Epithelial cell of prostate (primary cell): ENCODE results near the gene DCUN1D2.

Experiments
- DNase-seq: peaks from one replicate; pipeline ENCODE4 v3.0.0-alpha.2; 2011; ENCODE audit warnings: low read depth, low spot score
- H3K27ac ChIP-seq: fragments of 450-650 bp; 2 replicates; pipeline ENCODE4 v1.5.1; 2017; ENCODE audit warnings: mild to moderate bottlenecking

Gene DCUN1D2

DNA sequence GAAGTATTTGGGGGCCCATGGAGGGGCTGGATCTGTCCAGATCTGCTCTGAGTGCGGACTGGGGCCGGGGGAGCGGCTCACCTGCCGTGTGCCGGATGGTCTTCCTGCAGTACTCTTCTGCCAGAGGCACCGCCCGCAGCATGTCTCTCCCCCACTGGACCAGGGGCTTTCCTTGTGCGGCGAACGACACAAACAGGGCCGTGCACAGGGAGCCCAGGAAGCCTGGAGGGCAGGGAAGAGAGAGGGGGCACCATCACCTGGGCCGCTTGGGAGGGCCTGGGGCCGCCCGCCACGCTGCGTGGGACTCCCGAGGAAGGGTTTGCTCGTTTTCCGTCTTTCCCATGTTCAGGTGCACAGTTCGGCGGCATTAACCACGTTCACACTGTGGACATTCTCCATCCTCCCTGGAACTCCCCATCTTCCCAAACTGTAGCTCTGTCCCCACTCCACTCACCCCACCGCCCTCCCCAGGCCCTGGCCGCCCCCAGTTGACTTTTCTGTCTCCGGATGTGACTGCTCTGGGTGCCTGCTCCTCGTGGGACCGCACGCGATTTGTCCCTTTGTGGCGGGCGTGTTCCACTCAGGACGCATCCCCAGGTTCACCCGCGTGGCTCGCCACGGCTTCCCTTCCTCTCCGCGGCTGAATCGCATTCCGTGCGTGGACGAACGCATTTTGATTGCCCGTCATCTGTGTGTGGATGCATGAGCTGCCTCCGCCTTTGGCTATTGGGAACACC lies 61.5 kb downstream of the DCUN1D2 start:
- no peak for DNase-seq
- no peak overlapping the region for H3K27ac ChIP-seq

- DNase-seq: no peak
- no peak overlapping the region for H3K27ac ChIP-seq
These were observed 62.0 kb downstream of the DCUN1D2 start for GRCh38 chr13:113428469-113428865.

- H3K27ac ChIP-seq: no peak overlapping the region
- no peak for DNase-seq
These were observed 62.7 kb downstream of the DCUN1D2 start for GRCh38 chr13:113427562-113428468.

DNA sequence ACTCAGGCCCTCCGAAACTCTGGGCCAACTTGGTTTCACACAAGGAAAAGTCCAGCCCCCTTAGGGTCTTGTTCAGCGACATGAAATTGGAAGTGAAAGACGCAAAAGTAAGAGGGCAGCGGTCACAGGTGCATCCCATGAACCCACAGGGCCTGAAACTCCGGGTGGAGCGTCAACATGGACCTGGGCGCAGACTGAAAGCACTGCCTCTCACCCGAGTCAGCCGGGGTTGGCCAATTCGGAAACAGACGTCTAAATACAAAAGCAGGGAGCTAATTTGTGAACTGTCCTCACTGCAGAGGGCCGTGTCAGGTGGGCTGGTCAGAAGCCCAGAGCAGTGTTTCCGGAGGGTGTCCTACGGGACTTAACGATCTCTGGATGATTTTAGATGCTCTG lies 63.9 kb downstream of the DCUN1D2 start:
- no peak overlapping the region for H3K27ac ChIP-seq
- no peak for DNase-seq

DNA sequence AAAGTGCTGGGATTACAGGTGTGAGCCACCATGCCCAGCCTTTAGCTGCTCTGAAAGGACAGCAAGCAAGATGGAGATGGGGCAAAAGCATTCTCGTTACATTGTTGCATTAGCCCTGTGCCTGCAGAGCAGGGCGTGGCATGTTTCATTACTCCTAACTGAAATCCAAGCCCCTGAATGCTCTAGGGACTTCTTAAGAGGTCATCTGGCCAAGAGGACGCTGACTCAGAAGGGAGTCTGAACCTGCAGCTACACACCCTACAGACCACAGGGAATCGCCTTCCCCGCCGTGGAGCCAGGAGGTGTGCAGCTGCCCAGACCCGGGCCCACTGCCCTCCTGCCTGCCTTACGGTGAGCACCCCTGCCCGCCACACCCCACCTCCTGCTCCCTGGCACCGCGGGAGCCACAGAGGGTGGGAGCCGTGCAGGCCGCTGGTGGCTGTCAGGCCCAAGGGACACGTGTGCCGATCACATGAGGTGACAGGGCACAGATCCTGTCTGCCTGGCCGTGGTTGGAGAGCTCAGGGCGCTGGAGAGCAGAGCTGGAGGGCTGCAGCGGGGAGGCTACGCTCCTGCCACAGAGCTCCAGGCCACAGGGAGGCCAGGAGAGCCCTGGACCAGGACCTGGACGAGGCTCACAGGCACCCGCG lies 64.4 kb downstream of the DCUN1D2 start:
- H3K27ac ChIP-seq: no peak overlapping the region
- DNase-seq: no peak

DNA sequence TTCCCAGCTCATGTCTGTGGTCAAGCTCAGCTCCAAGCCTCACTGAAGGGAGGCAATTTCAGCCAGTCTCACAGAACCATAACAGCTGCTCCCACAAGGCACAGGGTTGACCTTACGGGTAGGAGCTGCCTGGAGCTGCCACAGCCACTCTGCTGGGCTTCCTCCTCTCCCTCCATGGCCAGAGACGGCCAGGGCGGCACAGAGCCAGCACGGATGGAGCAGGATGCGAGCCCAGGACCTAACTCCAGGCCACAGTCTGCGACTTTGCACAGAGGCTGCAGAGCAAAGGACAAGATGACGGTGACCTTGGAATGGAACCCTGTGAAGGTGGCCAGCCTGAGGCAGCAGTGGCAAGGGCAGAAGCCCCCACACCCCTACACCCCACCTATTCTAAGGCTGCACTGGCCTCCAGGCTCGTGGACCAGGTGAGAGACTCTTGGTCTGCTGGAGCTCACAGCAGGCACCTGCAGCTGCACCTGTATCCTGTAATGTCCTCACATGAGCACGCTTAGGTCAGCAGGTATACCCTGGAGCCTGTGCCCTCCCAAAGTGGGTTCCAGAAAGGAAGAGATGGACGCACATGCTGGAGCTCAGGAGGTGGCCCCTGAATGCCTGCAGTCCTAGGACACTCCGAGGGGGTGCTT lies 66.9 kb downstream of the DCUN1D2 start:
- DNase-seq: no peak
- H3K27ac ChIP-seq: no peak overlapping the region

DNA sequence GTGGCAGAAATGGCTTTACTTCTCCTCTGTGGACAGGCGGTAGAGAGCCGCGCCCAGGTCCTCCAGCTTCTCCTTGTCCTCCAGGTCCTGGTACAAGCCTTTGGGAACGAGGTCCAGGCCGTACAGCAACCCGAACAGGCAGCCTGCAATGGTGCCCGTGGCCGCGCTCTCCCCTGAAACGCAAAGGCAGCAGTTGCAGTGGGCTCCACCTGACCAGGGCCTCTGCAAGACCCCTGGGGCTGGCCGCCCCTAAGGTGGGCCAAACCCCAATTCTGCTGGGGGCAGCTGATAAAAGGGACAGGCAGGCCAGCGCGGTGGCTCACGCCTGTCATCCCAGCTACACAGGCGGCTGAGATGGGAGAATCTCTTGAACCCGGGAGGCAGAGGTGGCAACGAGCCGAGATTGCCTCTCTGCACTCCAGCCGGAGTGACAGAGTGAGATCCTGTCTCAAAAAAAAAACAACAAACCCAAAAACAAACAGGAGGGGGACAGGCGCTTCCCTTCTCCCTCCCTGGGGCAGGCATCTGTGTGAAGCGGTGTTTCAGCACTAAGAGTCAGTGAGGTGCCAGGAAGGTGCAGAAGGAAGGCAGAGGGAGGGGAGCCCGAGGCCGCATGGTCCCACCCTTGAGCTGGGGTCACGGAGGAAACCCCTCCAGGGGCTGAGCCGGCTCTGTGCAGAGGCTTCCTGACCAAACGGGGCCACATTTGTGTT lies 67.5 kb downstream of the DCUN1D2 start:
- H3K27ac ChIP-seq: no peak overlapping the region
- DNase-seq: no peak

DNA sequence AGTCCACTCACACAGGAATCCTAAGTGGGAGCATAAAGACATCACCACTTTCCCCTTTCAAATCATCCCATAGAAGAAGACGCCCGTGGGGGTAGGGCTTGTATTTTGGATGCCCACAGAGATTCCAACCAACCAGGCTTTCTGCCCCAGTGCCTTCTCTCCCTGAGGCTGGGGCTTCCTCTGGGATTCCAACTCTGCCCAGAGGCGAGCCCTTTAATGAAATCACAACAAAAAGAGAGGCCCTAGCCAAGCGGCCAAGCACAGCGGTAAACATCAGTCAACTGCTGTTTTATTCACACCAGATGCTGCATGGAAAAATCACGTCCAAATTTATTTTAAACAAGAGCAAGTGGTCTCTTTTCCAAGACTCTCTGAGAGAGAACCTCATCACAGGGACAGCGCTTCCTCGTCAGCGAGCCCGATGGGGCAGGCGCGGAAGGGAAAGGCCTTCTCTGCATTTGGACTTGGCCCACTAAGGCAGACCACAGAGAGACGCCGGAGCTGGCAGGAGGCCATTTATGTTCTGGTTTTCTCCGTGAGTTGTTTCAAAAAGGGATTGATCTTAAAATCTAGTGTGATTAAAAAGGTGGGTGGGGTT lies 68.7 kb downstream of the DCUN1D2 start:
- DNase-seq: no peak
- H3K27ac ChIP-seq: no peak overlapping the region

DNA sequence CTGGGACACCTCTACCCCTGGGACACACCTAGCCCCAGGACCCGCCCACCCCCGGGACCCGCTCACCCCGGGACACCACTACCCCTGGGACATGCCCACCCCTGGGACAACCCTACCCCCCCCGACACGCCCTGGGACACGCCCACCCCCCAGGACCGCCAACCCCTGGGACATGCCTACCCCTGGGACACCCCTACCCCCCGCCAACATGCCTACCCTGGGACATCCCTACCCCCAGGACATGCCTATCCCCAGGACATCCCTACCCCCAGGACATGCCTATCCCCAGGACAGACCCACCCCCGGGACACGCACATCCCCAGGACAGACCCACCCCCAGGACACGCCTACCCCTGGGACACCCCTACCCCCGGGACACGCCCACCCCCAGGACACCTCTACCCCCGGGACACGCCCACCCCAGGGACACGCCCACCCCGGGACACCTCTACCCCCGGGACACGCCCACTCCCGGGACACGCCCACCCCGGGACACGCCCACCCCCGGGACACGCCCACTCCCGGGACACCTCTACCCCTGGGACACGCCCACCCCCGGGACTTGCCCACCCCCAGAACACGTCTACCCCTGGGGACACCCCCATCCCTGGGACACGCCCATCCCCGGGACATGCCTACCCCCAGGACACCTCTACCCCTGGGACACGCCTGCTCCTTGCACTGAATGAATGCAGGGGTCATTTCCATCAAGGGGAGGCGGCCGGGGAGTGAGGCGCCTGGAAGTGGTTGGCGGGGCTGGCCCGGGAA lies 69.5 kb downstream of the DCUN1D2 start:
- no peak for DNase-seq
- no peak overlapping the region for H3K27ac ChIP-seq

- H3K27ac ChIP-seq: no peak overlapping the region
- no peak for DNase-seq
These were observed 70.3 kb downstream of the DCUN1D2 start for GRCh38 chr13:113420232-113420631.

DNA sequence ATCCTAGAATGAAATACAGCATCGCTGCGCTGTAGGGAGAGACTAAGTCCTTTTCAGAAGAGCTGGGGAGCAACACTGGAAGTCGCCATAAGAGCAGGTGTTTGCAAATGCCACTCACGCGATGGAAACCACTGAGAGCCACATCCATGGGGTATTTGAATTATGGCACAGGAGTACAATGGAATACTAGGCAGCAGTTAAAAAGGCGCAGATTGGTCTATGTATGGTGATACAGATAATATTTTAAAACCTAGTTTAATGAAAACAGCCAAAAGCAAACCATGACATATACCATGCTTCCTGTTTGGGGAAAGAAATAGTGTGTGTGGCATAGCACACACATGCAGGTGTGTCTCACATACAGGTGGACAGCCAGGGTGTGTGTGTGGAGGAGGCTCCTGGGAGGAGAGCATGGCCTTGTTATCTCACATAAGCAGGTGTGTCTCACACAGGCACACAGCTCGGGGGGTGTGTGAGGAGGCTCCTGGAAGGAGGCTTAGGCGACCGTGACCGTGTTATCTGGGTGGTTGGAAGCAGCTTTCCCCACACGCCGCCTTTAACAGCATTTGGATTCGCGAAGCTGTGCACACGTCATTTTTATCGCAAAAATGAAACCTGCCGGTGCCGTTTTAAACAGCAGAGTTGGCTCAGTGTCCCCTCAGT lies 70.8 kb downstream of the DCUN1D2 start:
- no peak for DNase-seq
- no peak overlapping the region for H3K27ac ChIP-seq

- no peak for DNase-seq
- H3K27ac ChIP-seq: no peak overlapping the region
These were observed 71.8 kb downstream of the DCUN1D2 start for GRCh38 chr13:113418722-113419049.

GRCh38 chr13:113417836-113418721 lies 72.4 kb downstream of the DCUN1D2 start:
- DNase-seq: no peak
- H3K27ac ChIP-seq: no peak overlapping the region

DNA sequence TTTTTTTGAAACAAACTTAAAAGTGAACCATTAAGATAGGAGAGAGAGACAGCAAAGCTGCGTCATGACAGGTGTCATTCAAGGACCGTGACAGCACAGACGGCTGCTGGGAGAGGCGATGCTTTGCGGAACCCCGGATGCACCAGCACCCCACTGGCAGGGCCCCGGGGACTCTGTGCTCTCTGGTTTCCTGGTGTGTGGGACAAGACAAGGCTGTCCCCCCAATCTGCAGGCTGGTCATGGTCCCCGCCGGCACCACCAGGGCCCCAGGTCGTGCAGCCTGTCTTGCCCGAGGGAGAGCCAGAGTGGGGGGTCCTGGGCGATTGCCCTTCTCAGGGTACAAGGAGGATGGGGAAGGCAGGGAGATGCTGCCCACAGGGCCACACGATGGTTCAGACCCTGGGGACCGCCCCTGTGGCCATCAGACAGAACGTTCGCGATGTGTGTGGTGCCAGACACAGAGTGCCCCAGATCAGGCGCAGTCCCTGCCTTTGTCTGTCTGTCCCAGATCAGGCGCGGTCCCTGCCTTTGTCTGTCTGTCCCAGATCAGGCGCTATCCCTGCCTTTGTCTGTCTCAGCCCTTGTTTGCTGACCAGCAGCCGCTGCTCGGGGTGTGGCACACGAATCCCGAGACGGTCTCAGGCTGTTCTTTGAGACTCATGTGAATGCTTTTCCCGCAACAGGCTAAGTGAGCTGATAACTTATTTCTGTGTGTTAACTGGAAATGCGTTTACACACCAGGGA lies 73.3 kb downstream of the DCUN1D2 start:
- no peak for DNase-seq
- no peak overlapping the region for H3K27ac ChIP-seq

GRCh38 chr13:113415825-113416224 lies 74.7 kb downstream of the DCUN1D2 start:
- H3K27ac ChIP-seq: no peak overlapping the region
- DNase-seq: no peak

DNA sequence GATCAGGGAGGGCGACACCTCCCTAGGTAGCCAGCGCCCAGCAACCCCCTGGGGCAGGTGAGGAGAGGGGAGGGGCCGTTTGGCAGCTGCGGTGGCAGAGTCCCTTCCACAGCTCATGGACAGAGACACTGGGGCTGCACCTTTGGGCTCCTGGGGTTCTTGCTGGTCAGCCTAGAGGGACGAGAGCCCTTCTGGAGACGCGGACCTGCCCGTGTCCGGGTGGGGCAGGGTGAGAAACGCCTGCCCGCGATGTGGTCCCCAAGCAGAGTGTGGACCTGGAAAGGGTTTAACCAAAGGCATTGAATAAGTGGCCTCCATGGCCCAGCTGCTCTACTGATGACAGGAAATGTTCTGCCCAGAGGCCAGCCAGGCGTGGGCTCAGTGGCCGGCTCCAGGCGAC lies 75.5 kb downstream of the DCUN1D2 start:
- no peak for DNase-seq
- no peak overlapping the region for H3K27ac ChIP-seq

DNA sequence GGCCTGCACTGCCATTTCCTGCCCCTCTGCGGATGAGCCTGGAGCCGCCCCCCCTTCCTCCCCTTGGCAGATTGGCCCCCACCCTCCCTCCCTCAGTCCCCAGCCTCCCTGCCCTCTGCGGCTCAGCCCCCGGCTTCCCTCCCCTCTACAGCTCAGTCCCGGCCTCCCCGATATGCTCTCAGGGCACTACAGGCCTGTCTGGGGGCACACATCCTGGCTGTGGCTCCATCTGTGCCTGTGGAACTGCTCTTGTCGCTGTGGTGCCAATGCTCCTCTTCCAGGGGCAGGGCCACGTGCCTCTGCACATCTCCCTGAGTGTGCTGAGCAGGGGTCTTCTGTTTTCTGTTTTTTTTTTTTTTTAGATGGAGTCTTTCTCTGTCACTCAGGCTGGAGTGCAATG lies 76.2 kb downstream of the DCUN1D2 start:
- H3K27ac ChIP-seq: no peak overlapping the region
- no peak for DNase-seq
